Left lung (tissue), 10 donors: ENCODE data around the gene BCL11B. TPM values are rescaled to one million over a fixed set of nuclear protein-coding genes. Genes with fewer than 3 reads are reported as not detected.

ENCODE experiments used
- ATAC-seq: fragments of 200-7000 bp; cut with Tn5 transposase; one replicate; pipeline ENCODE4 v1.9.1; 2020; ENCODE audit warnings: moderate library complexity
- DNase-seq, 4 donors: peaks; one replicate each; pipeline ENCODE4 v3.0.0-alpha.2; 2013 to 2020
- H3K27ac ChIP-seq, 2 donors: fragments of 200-600 bp; sonication (generic) in 1 of 2; one replicate each; pipeline versions ENCODE4 v1.5.0 to v1.8.0; 2020 to 2021
- H3K27me3 ChIP-seq, 2 donors: fragments of 200-600 bp; sonication (generic) in 1 of 2; one replicate each; pipeline versions ENCODE4 v1.5.0 to v1.8.0; 2020 to 2021
- H3K36me3 ChIP-seq, 2 donors: fragments of 200-600 bp; sonication (generic) in 1 of 2; one replicate each; pipeline versions ENCODE4 v1.5.0 to v1.8.0; 2020 to 2021
- H3K4me1 ChIP-seq, 2 donors: fragments of 200-600 bp; one replicate each; pipeline ENCODE4 v1.8.0; 2021
- H3K4me3 ChIP-seq, 2 donors: fragments of 200-600 bp; sonication (generic) in 1 of 2; one replicate each; pipeline versions ENCODE4 v1.5.0 to v1.8.0; 2020 to 2021; ENCODE audit warnings: mild to moderate bottlenecking in 1 of 2
- H3K9me3 ChIP-seq, 2 donors: fragments of 200-600 bp; sonication (generic) in 1 of 2; one replicate each; pipeline versions ENCODE4 v1.5.0 to v1.8.0; 2020 to 2021
- intact Hi-C, 2 donors: fragments of 100-400 bp; cut with DNase I; formaldehyde crosslinking; loops; one replicate each; pipeline versions ENCODE4 v1.11.2 to v1.14.2; 2022
- polyA plus RNA-seq, 6 donors: library from polyadenylated mRNA; unstranded; fragments of 120-200 nt; gene quantifications; one replicate each; pipeline ENCODE4 v1.2.1, GENCODE V29; 2013; ENCODE audit not compliant: insufficient read length in 6 of 6
- total RNA-seq, 2 donors: library from RNA; stranded (reverse); fragmentation: NEBNext Ultra II Directional; extraction: Animal tissue kit (Norgen Biotek cat#: 25700); gene quantifications; one replicate each; pipeline ENCODE4 v1.2.1, GENCODE V29; 2021
- TF ChIP-seq, protein P1 (sequence below), 2 donors: fragments of 200-600 bp; sonication (generic) in 1 of 2; IDR thresholded peaks; one replicate each; pipeline versions ENCODE4 v1.5.0 to v1.8.0; 2021; ENCODE audit warnings: antibody characterized with exemption in 2 of 2
- donor health status: DM: no; HTN: yes; CAD: no.
- donor health status: DM: no; HTN: no; CAD: no.

BCL11B gene
- total and polyA plus RNA-seq, 8 donors, result 1.4 to 3.6 (median 3.2) TPM

DNA sequence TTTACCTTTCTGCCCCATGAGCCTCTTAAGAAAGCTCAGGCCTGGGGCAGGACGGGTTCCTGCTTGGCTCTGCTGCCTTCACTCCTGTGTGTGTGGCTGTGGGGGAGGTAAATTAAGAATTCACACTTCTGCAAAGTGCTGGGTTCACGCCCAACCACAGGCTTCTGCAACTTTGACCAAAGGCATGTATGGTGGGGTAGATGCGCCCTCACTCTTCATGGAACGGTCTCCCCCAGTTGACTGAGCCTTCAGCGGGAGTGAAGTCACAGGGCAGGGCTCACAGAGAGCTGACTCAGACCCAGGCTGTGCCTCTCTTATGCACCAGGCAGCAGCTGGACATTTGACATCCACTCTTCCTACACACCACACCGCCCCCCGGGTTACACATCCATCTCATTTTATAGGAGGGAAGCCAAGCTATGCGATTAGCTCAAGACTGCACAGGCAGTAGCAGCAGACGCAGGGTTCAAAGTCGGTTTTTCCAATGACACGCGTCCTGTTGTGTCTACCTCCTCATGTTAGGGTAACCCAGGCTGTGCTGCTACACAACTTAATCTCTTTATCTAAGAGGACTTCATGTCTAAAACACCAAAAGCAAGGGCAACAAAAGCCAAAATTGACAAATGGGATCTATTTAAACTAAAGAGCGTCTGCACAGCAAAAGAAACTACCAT is 15.4 kb upstream of the BCL11B start:
- Histone ChIP-seq H3K27ac (no peak overlapping the region), H3K9me3 (no peaks in the 10 kb centered on the region), H3K4me3 (no peak overlapping the region), H3K4me1 (no peaks in the 10 kb centered on the region), H3K36me3 (no peaks in the 10 kb centered on the region), H3K27me3 (peaks cover 0 to 39% of the 10 kb centered on the region in 2 donors)
- TF ChIP-seq, protein P1, sequence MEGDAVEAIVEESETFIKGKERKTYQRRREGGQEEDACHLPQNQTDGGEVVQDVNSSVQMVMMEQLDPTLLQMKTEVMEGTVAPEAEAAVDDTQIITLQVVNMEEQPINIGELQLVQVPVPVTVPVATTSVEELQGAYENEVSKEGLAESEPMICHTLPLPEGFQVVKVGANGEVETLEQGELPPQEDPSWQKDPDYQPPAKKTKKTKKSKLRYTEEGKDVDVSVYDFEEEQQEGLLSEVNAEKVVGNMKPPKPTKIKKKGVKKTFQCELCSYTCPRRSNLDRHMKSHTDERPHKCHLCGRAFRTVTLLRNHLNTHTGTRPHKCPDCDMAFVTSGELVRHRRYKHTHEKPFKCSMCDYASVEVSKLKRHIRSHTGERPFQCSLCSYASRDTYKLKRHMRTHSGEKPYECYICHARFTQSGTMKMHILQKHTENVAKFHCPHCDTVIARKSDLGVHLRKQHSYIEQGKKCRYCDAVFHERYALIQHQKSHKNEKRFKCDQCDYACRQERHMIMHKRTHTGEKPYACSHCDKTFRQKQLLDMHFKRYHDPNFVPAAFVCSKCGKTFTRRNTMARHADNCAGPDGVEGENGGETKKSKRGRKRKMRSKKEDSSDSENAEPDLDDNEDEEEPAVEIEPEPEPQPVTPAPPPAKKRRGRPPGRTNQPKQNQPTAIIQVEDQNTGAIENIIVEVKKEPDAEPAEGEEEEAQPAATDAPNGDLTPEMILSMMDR (IDR thresholded peaks at IDR 0.05), result no peak
- no peak for DNase-seq
- intact Hi-C loops, result no loop called here
- no peak for ATAC-seq

DNA sequence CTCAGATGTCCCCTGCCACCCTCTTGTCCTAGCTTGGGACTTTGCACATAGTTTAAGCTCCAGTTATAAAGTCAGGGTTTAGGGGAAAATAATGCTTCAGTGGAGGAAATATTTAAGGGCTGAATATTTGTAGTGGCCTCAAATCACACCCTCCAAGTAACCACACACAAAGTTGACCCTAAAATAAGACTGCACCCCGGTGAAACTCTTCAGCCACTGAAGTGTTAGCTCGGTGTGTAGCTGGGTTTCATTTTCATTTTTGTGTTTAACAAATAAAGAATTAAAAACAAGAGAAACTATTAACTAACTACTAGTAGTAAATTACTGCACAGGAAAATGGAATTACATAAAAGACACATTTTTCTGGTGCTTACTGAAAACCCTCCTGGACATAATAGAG is 14.8 kb upstream of the BCL11B start:
- H3K9me3 ChIP-seq, result no peaks in the 10 kb centered on the region
- no peak for DNase-seq
- TF ChIP-seq, protein P1 (IDR thresholded peaks at IDR 0.05), result no peak
- ATAC-seq, result no peak
- H3K4me3 ChIP-seq, result no peak overlapping the region
- no peak overlapping the region for H3K27ac ChIP-seq
- H3K27me3 ChIP-seq, result peaks cover 0 to 39% of the 10 kb centered on the region in 2 donors
- intact Hi-C loops, result no loop called here
- no peaks in the 10 kb centered on the region for H3K36me3 ChIP-seq
- H3K4me1 ChIP-seq, result no peaks in the 10 kb centered on the region

DNA sequence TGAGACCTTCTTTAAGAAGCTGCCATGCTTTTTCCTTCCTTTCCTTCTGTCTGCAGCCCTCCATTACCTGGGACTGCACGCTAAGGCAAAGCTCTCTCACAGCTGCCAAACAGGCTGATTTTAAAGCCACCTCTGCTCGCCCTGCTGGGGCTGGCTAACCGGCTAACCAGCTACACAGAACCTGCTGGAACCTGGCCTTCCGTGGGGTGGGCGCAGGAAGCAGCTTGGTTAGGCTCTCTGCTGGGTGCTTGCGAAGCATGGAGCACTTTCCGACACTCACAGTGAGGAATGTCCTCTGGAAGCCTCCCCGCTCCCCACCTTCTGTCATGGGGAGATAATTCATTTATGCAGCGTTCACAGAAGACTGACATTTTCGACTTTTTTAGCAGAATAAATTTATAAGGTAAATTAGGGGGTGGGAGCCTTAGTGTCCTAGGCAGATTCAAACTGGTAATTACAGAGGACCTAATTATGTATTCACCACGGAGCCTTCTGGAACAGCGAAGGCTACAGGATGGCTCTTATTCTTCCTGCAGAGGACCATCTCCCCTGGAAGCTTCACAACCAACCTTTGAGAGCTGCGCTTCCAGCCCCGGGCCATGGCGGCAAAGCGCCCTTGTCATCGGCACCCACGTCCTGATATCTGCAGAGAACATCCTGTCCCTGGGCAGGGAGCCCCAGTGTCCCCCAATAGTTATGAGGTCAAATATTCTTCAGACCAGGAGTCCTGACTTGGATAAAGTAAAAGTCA is 12.4 kb upstream of the BCL11B start:
- TF ChIP-seq, protein P1 (IDR thresholded peaks at IDR 0.05), result no peak
- DNase-seq, result no peak
- no peak for ATAC-seq
- intact Hi-C loops, result no loop called here
- Histone ChIP-seq H3K4me3 (no peak overlapping the region), H3K36me3 (no peaks in the 10 kb centered on the region), H3K9me3 (no peaks in the 10 kb centered on the region), H3K27ac (no peak overlapping the region), H3K4me1 (no peaks in the 10 kb centered on the region), H3K27me3 (peaks cover 0 to 59% of the 10 kb centered on the region in 2 donors)

DNA sequence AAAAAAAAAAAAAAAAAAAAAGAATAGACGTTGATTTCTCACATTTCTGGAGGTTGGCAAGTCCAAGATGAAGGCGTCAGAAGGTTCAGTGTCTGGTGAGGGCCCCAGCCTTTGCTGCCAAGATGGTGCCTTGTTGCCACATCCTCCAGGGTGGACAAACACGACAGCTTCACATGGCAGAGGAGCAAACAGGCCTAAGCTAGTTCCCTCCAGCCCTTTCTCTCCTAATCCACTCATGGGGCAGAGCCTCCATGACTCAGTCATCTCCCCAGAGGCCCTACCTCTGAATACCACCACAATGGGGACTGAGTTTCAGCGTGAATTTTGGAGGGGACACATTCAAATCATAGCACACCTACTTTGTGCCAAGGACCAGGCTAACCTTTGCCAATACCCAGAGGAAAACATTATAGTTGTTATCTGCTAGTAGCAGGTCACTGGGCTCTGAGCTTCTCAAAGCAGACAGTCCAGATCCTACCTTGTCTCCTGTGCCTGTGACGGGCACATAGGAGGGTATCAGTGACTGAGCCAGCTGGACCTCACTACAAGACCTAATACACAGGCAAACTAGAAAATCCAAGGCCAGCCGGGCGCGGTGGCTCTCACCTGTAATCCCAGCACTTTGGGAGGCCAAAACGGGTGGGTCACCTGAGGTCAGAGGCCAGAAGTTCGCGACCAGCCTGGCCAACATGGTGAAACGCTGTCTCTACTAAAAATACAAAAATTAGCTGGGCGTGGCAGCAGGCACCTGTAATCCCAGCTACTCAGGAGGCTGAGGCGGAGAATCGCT is 10.5 kb upstream of the BCL11B start:
- intact Hi-C loops, result no loop called here
- Histone ChIP-seq H3K9me3 (no peaks in the 10 kb centered on the region), H3K27ac (no peak overlapping the region), H3K4me3 (no peak overlapping the region), H3K27me3 (peaks cover 0 to 78% of the 10 kb centered on the region in 2 donors), H3K4me1 (no peaks in the 10 kb centered on the region), H3K36me3 (no peaks in the 10 kb centered on the region)
- ATAC-seq (no peak), DNase-seq (peak in 1 of 4 donors; percentile 60)
- TF ChIP-seq, protein P1 (IDR thresholded peaks at IDR 0.05), result no peak

DNA sequence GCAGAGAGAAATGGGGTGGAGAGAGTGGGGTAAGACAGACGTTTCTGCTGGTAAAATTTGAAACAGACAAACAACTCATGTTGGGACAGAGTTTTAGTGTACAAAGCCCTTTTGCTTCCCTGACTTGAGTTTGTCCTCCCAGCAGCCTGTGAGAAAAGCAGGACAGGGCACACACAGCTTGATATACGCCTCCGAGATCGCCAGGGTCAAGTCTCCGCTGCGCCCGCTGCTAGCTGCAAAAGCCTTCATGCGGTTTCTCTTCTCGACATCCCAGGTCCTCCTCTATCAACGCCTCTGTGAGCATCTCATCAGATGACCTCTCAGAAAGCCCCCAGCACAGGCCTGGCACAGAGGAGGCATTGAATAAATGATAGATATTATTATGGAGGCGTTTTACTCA is 9.4 kb upstream of the BCL11B start:
- DNase-seq (no peak), ATAC-seq (no peak)
- Histone ChIP-seq H3K9me3 (no peaks in the 10 kb centered on the region), H3K36me3 (no peaks in the 10 kb centered on the region), H3K4me1 (no peaks in the 10 kb centered on the region), H3K4me3 (no peak overlapping the region), H3K27ac (no peak overlapping the region), H3K27me3 (peaks cover 0 to 81% of the 10 kb centered on the region in 2 donors)
- TF ChIP-seq, protein P1 (IDR thresholded peaks at IDR 0.05), result no peak
- intact Hi-C loops, result no loop called here
